K562 (cell line): ENCODE data around the gene DMAC2. TPM values are rescaled to one million over a fixed set of nuclear protein-coding genes. Genes with fewer than 3 reads are reported as not detected.
A peak's percentile ranks its signal among the peaks of the same experiment; 100 is the strongest.

ENCODE experiments used
- ASH1L ChIP-seq: fragments of 450-650 bp; IDR thresholded peaks from 2 replicates; pipeline ENCODE4 v1.6.1; 2018; ENCODE audit warnings: borderline replicate concordance, mild to moderate bottlenecking, low read depth; ENCODE audit not compliant: partially characterized antibody
- CHD4 ChIP-seq: fragments of 200-600 bp; sonication (generic); IDR thresholded peaks from 3 replicates; pipeline ENCODE4 v1.6.1; 2012; ENCODE audit warnings: low read depth, mild to moderate bottlenecking, mixed read lengths, low read length, inconsistent platforms; ENCODE audit not compliant: insufficient read depth, insufficient replicate concordance, poor library complexity, severe bottlenecking
- E2F3 ChIP-seq: fragments of 250-450 bp; sonication (Bioruptor Pico); IDR thresholded peaks from 2 replicates; pipeline ENCODE4 v1.4.0; 2020; ENCODE audit warnings: mild to moderate bottlenecking
- ZNF436 ChIP-seq: fragments of 250-450, 450-650 bp; sonication (Bioruptor Pico); formaldehyde crosslinking; IDR thresholded peaks from 2 replicates; pipeline ENCODE4 v1.7.0; 2020; ENCODE audit warnings: mild to moderate bottlenecking
- ZNF699 ChIP-seq: fragments of 250-450 bp; sonication (Bioruptor Pico); IDR thresholded peaks from 2 replicates; pipeline ENCODE4 v1.8.0; 2021; ENCODE audit warnings: mild to moderate bottlenecking, moderate library complexity; ENCODE audit not compliant: insufficient replicate concordance
- polyA plus RNA-seq, 8 experiments: library from polyadenylated mRNA; depleted of rRNA in 4 of 8; stranded (reverse) in 5 of 8; unstranded in 3 of 8; fragments of >200 nt; fragmentation: Nextera tagmentation in 2 of 8; fragmentation: Illumina TruSeq in 1 of 8; extraction: Ambion mirVana in 2 of 8; extraction: Trizol in 1 of 8; gene quantifications; 2 replicates each; pipeline versions ENCODE4 v1.2.1 to v1.2.3, GENCODE V29; 2011 to 2014; ENCODE audit warnings: inconsistent platforms in 1 of 8, missing spikeins in 1 of 8
- total RNA-seq, 7 experiments: library from RNA; depleted of rRNA in 6 of 7; stranded (reverse); fragments of >200 nt in 6 of 7; fragmentation: Illumina TruSeq in 2 of 7; extraction: Trizol in 2 of 7; gene quantifications; 2 replicates each; pipeline versions ENCODE4 v1.2.1 to v1.2.3, GENCODE V29; 2011 to 2021; ENCODE audit warnings: low replicate concordance in 1 of 7
- TF ChIP-seq, protein P1 (sequence below): fragments of 450-650 bp; IDR thresholded peaks from 2 replicates; pipeline ENCODE4 v1.6.1; 2016; ENCODE audit warnings: mild to moderate bottlenecking, moderate library complexity
- TF ChIP-seq, protein P2 (sequence below): fragments of 450-650 bp; IDR thresholded peaks from 2 replicates; pipeline ENCODE4 v1.6.1; 2017; ENCODE audit warnings: antibody characterized with exemption, mild to moderate bottlenecking

Gene DMAC2
- total and polyA plus RNA-seq, 9 of the 15 experiments (the other 6 are each of a cell fraction or from before 2014, with no cell fraction given): 12.9 to 61.2 (median 43.1) TPM

DNA sequence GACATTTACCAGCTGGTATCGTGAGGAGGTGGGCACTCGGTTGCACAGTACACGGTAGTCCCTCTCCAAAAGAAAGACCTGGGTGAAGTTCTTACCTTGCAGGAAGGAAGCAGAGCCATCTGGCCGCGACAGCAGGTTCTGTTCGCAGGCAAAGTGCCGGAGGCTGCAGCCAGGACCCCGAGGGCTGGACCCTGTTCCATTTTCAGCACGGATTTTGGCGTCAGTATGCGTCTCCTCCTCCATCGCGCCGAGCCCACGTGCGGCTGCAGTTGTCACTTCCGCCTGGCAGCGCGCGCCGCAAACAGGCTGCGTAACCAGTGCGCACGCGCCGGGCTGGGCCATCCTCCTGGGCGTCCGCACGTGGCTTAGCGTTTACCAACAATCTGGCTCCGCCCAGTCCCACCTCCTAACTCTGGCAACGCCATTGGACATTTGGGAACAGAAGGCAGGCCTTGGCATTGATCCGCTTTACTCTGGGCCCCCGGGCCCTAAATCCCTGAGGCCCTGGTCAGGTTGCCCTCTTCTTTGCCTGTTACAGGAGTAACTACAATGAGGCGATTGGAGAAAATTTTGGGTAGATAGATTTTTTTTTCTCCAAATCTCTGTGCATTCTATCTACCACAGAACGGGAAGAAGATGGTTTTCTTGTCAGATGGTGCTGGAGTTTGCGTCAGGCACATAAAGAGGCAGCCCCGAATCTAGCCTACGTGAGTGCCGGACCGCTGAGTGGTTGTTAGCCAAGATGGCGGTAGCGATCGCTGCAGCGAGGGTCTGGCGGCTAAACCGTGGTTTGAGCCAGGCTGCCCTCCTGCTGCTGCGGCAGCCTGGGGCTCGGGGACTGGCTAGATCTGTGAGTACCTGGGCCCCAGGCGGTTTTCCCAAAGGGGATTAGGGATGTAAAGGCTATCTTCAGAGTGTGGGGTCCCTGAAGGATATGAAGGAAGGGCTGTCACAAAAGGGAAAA, 42.3 kb downstream of the DMAC2 start, which contains the start of the genes BCKDHA and EXOSC5 (continued):
- TF ChIP-seq, protein P1, sequence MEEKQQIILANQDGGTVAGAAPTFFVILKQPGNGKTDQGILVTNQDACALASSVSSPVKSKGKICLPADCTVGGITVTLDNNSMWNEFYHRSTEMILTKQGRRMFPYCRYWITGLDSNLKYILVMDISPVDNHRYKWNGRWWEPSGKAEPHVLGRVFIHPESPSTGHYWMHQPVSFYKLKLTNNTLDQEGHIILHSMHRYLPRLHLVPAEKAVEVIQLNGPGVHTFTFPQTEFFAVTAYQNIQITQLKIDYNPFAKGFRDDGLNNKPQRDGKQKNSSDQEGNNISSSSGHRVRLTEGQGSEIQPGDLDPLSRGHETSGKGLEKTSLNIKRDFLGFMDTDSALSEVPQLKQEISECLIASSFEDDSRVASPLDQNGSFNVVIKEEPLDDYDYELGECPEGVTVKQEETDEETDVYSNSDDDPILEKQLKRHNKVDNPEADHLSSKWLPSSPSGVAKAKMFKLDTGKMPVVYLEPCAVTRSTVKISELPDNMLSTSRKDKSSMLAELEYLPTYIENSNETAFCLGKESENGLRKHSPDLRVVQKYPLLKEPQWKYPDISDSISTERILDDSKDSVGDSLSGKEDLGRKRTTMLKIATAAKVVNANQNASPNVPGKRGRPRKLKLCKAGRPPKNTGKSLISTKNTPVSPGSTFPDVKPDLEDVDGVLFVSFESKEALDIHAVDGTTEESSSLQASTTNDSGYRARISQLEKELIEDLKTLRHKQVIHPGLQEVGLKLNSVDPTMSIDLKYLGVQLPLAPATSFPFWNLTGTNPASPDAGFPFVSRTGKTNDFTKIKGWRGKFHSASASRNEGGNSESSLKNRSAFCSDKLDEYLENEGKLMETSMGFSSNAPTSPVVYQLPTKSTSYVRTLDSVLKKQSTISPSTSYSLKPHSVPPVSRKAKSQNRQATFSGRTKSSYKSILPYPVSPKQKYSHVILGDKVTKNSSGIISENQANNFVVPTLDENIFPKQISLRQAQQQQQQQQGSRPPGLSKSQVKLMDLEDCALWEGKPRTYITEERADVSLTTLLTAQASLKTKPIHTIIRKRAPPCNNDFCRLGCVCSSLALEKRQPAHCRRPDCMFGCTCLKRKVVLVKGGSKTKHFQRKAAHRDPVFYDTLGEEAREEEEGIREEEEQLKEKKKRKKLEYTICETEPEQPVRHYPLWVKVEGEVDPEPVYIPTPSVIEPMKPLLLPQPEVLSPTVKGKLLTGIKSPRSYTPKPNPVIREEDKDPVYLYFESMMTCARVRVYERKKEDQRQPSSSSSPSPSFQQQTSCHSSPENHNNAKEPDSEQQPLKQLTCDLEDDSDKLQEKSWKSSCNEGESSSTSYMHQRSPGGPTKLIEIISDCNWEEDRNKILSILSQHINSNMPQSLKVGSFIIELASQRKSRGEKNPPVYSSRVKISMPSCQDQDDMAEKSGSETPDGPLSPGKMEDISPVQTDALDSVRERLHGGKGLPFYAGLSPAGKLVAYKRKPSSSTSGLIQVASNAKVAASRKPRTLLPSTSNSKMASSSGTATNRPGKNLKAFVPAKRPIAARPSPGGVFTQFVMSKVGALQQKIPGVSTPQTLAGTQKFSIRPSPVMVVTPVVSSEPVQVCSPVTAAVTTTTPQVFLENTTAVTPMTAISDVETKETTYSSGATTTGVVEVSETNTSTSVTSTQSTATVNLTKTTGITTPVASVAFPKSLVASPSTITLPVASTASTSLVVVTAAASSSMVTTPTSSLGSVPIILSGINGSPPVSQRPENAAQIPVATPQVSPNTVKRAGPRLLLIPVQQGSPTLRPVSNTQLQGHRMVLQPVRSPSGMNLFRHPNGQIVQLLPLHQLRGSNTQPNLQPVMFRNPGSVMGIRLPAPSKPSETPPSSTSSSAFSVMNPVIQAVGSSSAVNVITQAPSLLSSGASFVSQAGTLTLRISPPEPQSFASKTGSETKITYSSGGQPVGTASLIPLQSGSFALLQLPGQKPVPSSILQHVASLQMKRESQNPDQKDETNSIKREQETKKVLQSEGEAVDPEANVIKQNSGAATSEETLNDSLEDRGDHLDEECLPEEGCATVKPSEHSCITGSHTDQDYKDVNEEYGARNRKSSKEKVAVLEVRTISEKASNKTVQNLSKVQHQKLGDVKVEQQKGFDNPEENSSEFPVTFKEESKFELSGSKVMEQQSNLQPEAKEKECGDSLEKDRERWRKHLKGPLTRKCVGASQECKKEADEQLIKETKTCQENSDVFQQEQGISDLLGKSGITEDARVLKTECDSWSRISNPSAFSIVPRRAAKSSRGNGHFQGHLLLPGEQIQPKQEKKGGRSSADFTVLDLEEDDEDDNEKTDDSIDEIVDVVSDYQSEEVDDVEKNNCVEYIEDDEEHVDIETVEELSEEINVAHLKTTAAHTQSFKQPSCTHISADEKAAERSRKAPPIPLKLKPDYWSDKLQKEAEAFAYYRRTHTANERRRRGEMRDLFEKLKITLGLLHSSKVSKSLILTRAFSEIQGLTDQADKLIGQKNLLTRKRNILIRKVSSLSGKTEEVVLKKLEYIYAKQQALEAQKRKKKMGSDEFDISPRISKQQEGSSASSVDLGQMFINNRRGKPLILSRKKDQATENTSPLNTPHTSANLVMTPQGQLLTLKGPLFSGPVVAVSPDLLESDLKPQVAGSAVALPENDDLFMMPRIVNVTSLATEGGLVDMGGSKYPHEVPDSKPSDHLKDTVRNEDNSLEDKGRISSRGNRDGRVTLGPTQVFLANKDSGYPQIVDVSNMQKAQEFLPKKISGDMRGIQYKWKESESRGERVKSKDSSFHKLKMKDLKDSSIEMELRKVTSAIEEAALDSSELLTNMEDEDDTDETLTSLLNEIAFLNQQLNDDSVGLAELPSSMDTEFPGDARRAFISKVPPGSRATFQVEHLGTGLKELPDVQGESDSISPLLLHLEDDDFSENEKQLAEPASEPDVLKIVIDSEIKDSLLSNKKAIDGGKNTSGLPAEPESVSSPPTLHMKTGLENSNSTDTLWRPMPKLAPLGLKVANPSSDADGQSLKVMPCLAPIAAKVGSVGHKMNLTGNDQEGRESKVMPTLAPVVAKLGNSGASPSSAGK: peak; percentile 91
- TF ChIP-seq ZNF699 (CRISPR knock-in tag) (no peak), ASH1L (no peak), E2F3 (no peak), CHD4 (no peak), ZNF436 (CRISPR knock-in tag) (no peak)
- TF ChIP-seq, protein P2, sequence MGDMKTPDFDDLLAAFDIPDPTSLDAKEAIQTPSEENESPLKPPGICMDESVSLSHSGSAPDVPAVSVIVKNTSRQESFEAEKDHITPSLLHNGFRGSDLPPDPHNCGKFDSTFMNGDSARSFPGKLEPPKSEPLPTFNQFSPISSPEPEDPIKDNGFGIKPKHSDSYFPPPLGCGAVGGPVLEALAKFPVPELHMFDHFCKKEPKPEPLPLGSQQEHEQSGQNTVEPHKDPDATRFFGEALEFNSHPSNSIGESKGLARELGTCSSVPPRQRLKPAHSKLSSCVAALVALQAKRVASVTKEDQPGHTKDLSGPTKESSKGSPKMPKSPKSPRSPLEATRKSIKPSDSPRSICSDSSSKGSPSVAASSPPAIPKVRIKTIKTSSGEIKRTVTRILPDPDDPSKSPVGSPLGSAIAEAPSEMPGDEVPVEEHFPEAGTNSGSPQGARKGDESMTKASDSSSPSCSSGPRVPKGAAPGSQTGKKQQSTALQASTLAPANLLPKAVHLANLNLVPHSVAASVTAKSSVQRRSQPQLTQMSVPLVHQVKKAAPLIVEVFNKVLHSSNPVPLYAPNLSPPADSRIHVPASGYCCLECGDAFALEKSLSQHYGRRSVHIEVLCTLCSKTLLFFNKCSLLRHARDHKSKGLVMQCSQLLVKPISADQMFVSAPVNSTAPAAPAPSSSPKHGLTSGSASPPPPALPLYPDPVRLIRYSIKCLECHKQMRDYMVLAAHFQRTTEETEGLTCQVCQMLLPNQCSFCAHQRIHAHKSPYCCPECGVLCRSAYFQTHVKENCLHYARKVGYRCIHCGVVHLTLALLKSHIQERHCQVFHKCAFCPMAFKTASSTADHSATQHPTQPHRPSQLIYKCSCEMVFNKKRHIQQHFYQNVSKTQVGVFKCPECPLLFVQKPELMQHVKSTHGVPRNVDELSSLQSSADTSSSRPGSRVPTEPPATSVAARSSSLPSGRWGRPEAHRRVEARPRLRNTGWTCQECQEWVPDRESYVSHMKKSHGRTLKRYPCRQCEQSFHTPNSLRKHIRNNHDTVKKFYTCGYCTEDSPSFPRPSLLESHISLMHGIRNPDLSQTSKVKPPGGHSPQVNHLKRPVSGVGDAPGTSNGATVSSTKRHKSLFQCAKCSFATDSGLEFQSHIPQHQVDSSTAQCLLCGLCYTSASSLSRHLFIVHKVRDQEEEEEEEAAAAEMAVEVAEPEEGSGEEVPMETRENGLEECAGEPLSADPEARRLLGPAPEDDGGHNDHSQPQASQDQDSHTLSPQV: no peak
